HepG2 (cell line): Measurements from ENCODE around the gene PCYOX1L. TPM values are rescaled to one million over a fixed set of nuclear protein-coding genes. Genes with fewer than 3 reads are reported as not detected.

Experiments used
- AKAP8 ChIP-seq: sonication (generic); formaldehyde crosslinking; IDR thresholded peaks from 2 replicates; pipeline ENCODE4 v1.5.1; 2020; ENCODE audit warnings: mild to moderate bottlenecking, missing genetic modification reagents
- CBFB ChIP-seq: sonication (generic); formaldehyde crosslinking; IDR thresholded peaks from 2 replicates; pipeline ENCODE4 v1.4.0; 2020; ENCODE audit warnings: missing genetic modification reagents
- CHD2 ChIP-seq: IDR thresholded peaks from 2 replicates; pipeline ENCODE4 v1.6.1; 2011; ENCODE audit warnings: low read depth, low read length, improper control_type of control experiment
- CREBL2 ChIP-seq: sonication (generic); formaldehyde crosslinking; IDR thresholded peaks from 2 replicates; pipeline ENCODE4 v1.8.1; 2023; ENCODE audit warnings: missing genetic modification reagents, mild to moderate bottlenecking, borderline replicate concordance
- GATAD2A ChIP-seq: IDR thresholded peaks from 2 replicates; pipeline ENCODE4 v1.6.1; 2016
- GFI1 ChIP-seq: sonication (generic); formaldehyde crosslinking; IDR thresholded peaks from 2 replicates; pipeline ENCODE4 v1.5.0; 2020; ENCODE audit warnings: missing genetic modification reagents, mild to moderate bottlenecking, borderline replicate concordance
- GPN1 ChIP-seq: sonication (generic); formaldehyde crosslinking; IDR thresholded peaks from 2 replicates; pipeline ENCODE4 v1.5.1; 2020; ENCODE audit warnings: missing genetic modification reagents, borderline replicate concordance
- MAF1 ChIP-seq: sonication (generic); formaldehyde crosslinking; IDR thresholded peaks from 2 replicates; pipeline ENCODE4 v1.5.0; 2020; ENCODE audit warnings: missing genetic modification reagents, borderline replicate concordance
- MAX ChIP-seq: IDR thresholded peaks from 2 replicates; pipeline ENCODE4 v1.6.1; 2012; ENCODE audit warnings: inconsistent platforms
- MLX ChIP-seq: IDR thresholded peaks from 2 replicates; pipeline ENCODE4 v1.6.1; 2016
- PTBP1 ChIP-seq: fragments of 200-400 bp; formaldehyde crosslinking; IDR thresholded peaks from 2 replicates; pipeline ENCODE4 v1.6.1; 2018; ENCODE audit warnings: low read length, low read depth; ENCODE audit not compliant: poor library complexity, severe bottlenecking
- SATB2 ChIP-seq: sonication (generic); formaldehyde crosslinking; IDR thresholded peaks from 2 replicates; pipeline ENCODE4 v1.5.0; 2020; ENCODE audit warnings: missing genetic modification reagents
- SKIL ChIP-seq: sonication (generic); formaldehyde crosslinking; IDR thresholded peaks from 2 replicates; pipeline ENCODE4 v1.8.0; 2022; ENCODE audit warnings: missing genetic modification reagents, mild to moderate bottlenecking, moderate library complexity, borderline replicate concordance
- SMARCC2 ChIP-seq: fragments of 450-650 bp; IDR thresholded peaks from 2 replicates; pipeline ENCODE4 v1.6.1; 2017; ENCODE audit warnings: antibody characterized with exemption, mild to moderate bottlenecking
- TBX3 ChIP-seq: fragments of 450-650 bp; IDR thresholded peaks from 2 replicates; pipeline ENCODE4 v1.6.1; 2017; ENCODE audit warnings: antibody characterized with exemption, mild to moderate bottlenecking, inconsistent platforms, borderline replicate concordance
- ZBTB43 ChIP-seq: sonication (generic); formaldehyde crosslinking; conservative IDR thresholded peaks from 2 replicates; pipeline ENCODE4 v1.4.0; 2020; ENCODE audit warnings: missing genetic modification reagents
- ZBTB8A ChIP-seq: sonication (generic); formaldehyde crosslinking; IDR thresholded peaks from 2 replicates; pipeline ENCODE4 v1.4.0; 2020; ENCODE audit warnings: mild to moderate bottlenecking, low read depth, missing genetic modification reagents, borderline replicate concordance
- ZFP90 ChIP-seq: sonication (generic); formaldehyde crosslinking; IDR thresholded peaks from 2 replicates; pipeline ENCODE4 v1.8.0; 2022; ENCODE audit warnings: missing genetic modification reagents, mild to moderate bottlenecking, inconsistent platforms, borderline replicate concordance
- ZHX1 ChIP-seq: sonication (generic); formaldehyde crosslinking; IDR thresholded peaks from 2 replicates; pipeline ENCODE4 v1.8.1; 2022; ENCODE audit warnings: low read depth, mild to moderate bottlenecking, missing genetic modification reagents
- ZNF235 ChIP-seq: sonication (generic); formaldehyde crosslinking; IDR thresholded peaks from 2 replicates; pipeline ENCODE4 v1.8.1; 2023; ENCODE audit warnings: mild to moderate bottlenecking, missing genetic modification reagents, borderline replicate concordance
- ZNF317 ChIP-seq: sonication (generic); formaldehyde crosslinking; IDR thresholded peaks from 2 replicates; pipeline ENCODE4 v1.5.0; 2020; ENCODE audit warnings: mild to moderate bottlenecking, missing genetic modification reagents
- ZNF367 ChIP-seq: sonication (generic); formaldehyde crosslinking; IDR thresholded peaks from 2 replicates; pipeline ENCODE4 v1.4.0; 2020; ENCODE audit warnings: missing genetic modification reagents, borderline replicate concordance
- ZNF430 ChIP-seq: sonication (generic); formaldehyde crosslinking; IDR thresholded peaks from 2 replicates; pipeline ENCODE4 v1.9.0; 2021; ENCODE audit warnings: mild to moderate bottlenecking, missing genetic modification reagents
- ZNF496 ChIP-seq: sonication (generic); formaldehyde crosslinking; IDR thresholded peaks from 2 replicates; pipeline ENCODE4 v1.8.1; 2023; ENCODE audit warnings: mild to moderate bottlenecking, moderate library complexity, missing genetic modification reagents; ENCODE audit not compliant: insufficient replicate concordance
- ZSCAN12 ChIP-seq: sonication (generic); formaldehyde crosslinking; IDR thresholded peaks from 2 replicates; pipeline ENCODE4 v1.9.0; 2021; ENCODE audit warnings: mild to moderate bottlenecking, missing genetic modification reagents
- ZSCAN29 ChIP-seq: sonication (generic); formaldehyde crosslinking; conservative IDR thresholded peaks from 2 replicates; pipeline ENCODE4 v1.4.0; 2020; ENCODE audit warnings: mild to moderate bottlenecking, missing genetic modification reagents
- polyA plus RNA-seq, 8 experiments: library from polyadenylated mRNA; depleted of rRNA in 3 of 8; stranded (reverse) in 7 of 8; unstranded in 1 of 8; fragments of >200 nt; fragmentation: Illumina TruSeq in 4 of 8; extraction: Trizol in 4 of 8; gene quantifications; 2 replicates each; pipeline versions ENCODE4 v1.2.1 to v1.2.3, GENCODE V29; 2011 to 2016; ENCODE audit warnings: low read depth in 4 of 8, missing spikeins in 1 of 8, mixed read lengths in 1 of 8; ENCODE audit not compliant: insufficient read depth in 1 of 8
- total RNA-seq, 5 experiments: library from RNA; depleted of rRNA; stranded (reverse); fragments of >200 nt; fragmentation: Illumina TruSeq; extraction: Trizol; gene quantifications; 2 replicates each; pipeline ENCODE4 v1.2.3, GENCODE V29; 2016; ENCODE audit warnings: low read depth in 1 of 5

Gene PCYOX1L
- total and polyA plus RNA-seq, 2 of the 13 experiments (the other 11 are each of a cell fraction or from before 2014, with no cell fraction given), result 1.00 to 3.7 TPM

- TF ChIP-seq SKIL (CRISPR knock-in tag), result no peak
- TF ChIP-seq ZNF430 (CRISPR knock-in tag), result no peak
- no peak for TF ChIP-seq ZNF367
- TF ChIP-seq GPN1 (CRISPR knock-in tag), result no peak
- TF ChIP-seq ZFP90, result 0 out of 2 replicates have a peak, but pooled peaks have one; percentile 17
- TF ChIP-seq GATAD2A (CRISPR knock-in tag), result no peak
- no peak for TF ChIP-seq ZNF317 (CRISPR knock-in tag)
- no peak for TF ChIP-seq ZNF496
- TF ChIP-seq AKAP8 (CRISPR knock-in tag), result no peak
- TF ChIP-seq MAF1, result no peak
- TF ChIP-seq SMARCC2, result no peak
- TF ChIP-seq CHD2, result no peak
- no peak for TF ChIP-seq ZBTB43 (CRISPR knock-in tag)
- no peak for TF ChIP-seq GFI1
- no peak for TF ChIP-seq CREBL2 (CRISPR knock-in tag)
- TF ChIP-seq MAX, result no peak
- no peak for TF ChIP-seq ZSCAN29 (CRISPR knock-in tag)
- TF ChIP-seq ZHX1 (CRISPR knock-in tag), result no peak
- no peak for TF ChIP-seq PTBP1
- no peak for TF ChIP-seq CBFB
- no peak for TF ChIP-seq ZSCAN12 (CRISPR knock-in tag)
- no peak for TF ChIP-seq TBX3
- no peak for TF ChIP-seq ZBTB8A (CRISPR knock-in tag)
- peak; percentile 43; the same call in 1 of the 2 replicates for TF ChIP-seq ZNF235 (CRISPR knock-in tag)
- TF ChIP-seq MLX (CRISPR knock-in tag), result no peak
- TF ChIP-seq SATB2 (CRISPR knock-in tag), result no peak
Measured at GRCh38 chr5:149381986-149382338, 24.1 kb downstream of the PCYOX1L start (continued).
